Peyer's patch (tissue), 4 donors: ENCODE results near the gene NR6A1. TPM values are rescaled to one million over a fixed set of nuclear protein-coding genes. Genes with fewer than 3 reads are reported as not detected.

Experiments used
- DNase-seq, 3 donors: peaks; one replicate each; pipeline ENCODE4 v3.0.0-alpha.2; 2017 to 2019
- H3K27ac ChIP-seq, 4 donors: fragments of 200-600 bp; sonication (generic); one replicate each; pipeline ENCODE4 v1.5.1; 2016 to 2019
- H3K27me3 ChIP-seq, 2 donors: fragments of 200-600 bp; sonication (generic); one replicate each; pipeline ENCODE4 v1.5.1; 2019
- H3K36me3 ChIP-seq, 3 donors: fragments of 200-600 bp; sonication (generic); one replicate each; pipeline ENCODE4 v1.5.1; 2016 to 2019
- H3K4me1 ChIP-seq, 4 donors: fragments of 200-600 bp; sonication (generic); one replicate each; pipeline ENCODE4 v1.5.1; 2016 to 2019
- H3K4me3 ChIP-seq, 4 donors: fragments of 200-600 bp; sonication (generic); 1 replicate in 3 of 4; 2 replicates in 1 of 4; pipeline ENCODE4 v1.5.1; 2016 to 2019; ENCODE audit warnings: mild to moderate bottlenecking in 1 of 4
- H3K9me3 ChIP-seq, 4 donors: fragments of 200-600 bp; sonication (generic); one replicate each; pipeline ENCODE4 v1.5.1; 2016 to 2019; ENCODE audit warnings: mild to moderate bottlenecking in 1 of 4
- POLR2A ChIP-seq, 2 donors: fragments of 450-650 bp; IDR thresholded peaks; one replicate each; pipeline ENCODE4 v1.5.1; 2017; ENCODE audit warnings: antibody characterized with exemption in 2 of 2, mild to moderate bottlenecking in 2 of 2, moderate library complexity in 2 of 2
- total RNA-seq, 4 donors: library from RNA; depleted of rRNA; stranded (reverse); fragments of >200 nt; gene quantifications; one replicate each; pipeline ENCODE4 v1.1.0, GENCODE V29; 2016
- TF ChIP-seq, protein P1 (sequence below), 6 experiments: fragments of 450-650 bp in 4 of 6; fragments of 200-600 bp in 2 of 6; sonication (generic) in 1 of 6; IDR thresholded peaks; one replicate each; pipeline ENCODE4 v1.5.1; 2017 to 2019; ENCODE audit warnings: antibody characterized with exemption in 6 of 6, mild to moderate bottlenecking in 3 of 6, moderate library complexity in 1 of 6

Gene NR6A1
- total RNA-seq, 4 donors from 2014 or later: 10.7 to 43.0 (median 28.1) TPM

GRCh38 chr9:124518116-124518515 is 253.0 kb downstream of the NR6A1 start:
- no peaks in the 10 kb centered on the region for H3K4me1 ChIP-seq
- no peaks in the 10 kb centered on the region for H3K9me3 ChIP-seq
- no peaks in the 10 kb centered on the region for H3K36me3 ChIP-seq
- no peak overlapping the region for H3K27ac ChIP-seq
- TF ChIP-seq, protein P1, sequence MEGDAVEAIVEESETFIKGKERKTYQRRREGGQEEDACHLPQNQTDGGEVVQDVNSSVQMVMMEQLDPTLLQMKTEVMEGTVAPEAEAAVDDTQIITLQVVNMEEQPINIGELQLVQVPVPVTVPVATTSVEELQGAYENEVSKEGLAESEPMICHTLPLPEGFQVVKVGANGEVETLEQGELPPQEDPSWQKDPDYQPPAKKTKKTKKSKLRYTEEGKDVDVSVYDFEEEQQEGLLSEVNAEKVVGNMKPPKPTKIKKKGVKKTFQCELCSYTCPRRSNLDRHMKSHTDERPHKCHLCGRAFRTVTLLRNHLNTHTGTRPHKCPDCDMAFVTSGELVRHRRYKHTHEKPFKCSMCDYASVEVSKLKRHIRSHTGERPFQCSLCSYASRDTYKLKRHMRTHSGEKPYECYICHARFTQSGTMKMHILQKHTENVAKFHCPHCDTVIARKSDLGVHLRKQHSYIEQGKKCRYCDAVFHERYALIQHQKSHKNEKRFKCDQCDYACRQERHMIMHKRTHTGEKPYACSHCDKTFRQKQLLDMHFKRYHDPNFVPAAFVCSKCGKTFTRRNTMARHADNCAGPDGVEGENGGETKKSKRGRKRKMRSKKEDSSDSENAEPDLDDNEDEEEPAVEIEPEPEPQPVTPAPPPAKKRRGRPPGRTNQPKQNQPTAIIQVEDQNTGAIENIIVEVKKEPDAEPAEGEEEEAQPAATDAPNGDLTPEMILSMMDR (IDR thresholded peaks at IDR 0.05): no peak
- no peak for TF ChIP-seq POLR2A (IDR thresholded peaks at IDR 0.05)
- H3K4me3 ChIP-seq: no peak overlapping the region
- no peaks in the 10 kb centered on the region for H3K27me3 ChIP-seq
- no peak for DNase-seq

DNA sequence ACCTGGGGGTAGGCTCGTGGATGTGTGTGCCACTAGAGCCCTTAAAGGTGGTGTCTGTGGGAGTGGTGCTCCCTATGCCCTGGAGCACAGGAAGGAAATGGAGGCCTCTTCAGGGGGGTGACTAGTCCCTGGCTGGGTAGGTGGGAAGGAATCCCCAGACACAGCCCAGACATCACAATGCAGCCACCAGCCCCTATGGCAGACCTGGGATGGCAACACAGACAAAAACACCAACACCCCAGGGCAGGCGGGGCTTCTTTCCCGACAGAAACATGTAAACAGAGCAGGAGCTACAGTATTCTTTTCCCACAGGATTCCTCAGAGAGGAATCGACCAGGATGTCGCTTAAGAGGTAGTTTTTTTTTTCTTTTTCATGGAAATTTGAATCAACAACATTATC is 253.5 kb downstream of the NR6A1 start:
- no peaks in the 10 kb centered on the region for H3K4me1 ChIP-seq
- no peak for DNase-seq
- no peaks in the 10 kb centered on the region for H3K9me3 ChIP-seq
- TF ChIP-seq, protein P1 (IDR thresholded peaks at IDR 0.05): no peak
- no peak for TF ChIP-seq POLR2A (IDR thresholded peaks at IDR 0.05)
- no peak overlapping the region for H3K27ac ChIP-seq
- H3K27me3 ChIP-seq: no peaks in the 10 kb centered on the region
- H3K4me3 ChIP-seq: no peak overlapping the region
- no peaks in the 10 kb centered on the region for H3K36me3 ChIP-seq

- no peak overlapping the region for H3K4me3 ChIP-seq
- DNase-seq: no peak
- no peaks in the 10 kb centered on the region for H3K9me3 ChIP-seq
- no peaks in the 10 kb centered on the region for H3K27me3 ChIP-seq
- no peaks in the 10 kb centered on the region for H3K36me3 ChIP-seq
- no peak for TF ChIP-seq POLR2A (IDR thresholded peaks at IDR 0.05)
- TF ChIP-seq, protein P1 (IDR thresholded peaks at IDR 0.05): no peak
- H3K27ac ChIP-seq: no peak overlapping the region
- no peaks in the 10 kb centered on the region for H3K4me1 ChIP-seq
These were observed 256.2 kb downstream of the NR6A1 start for GRCh38 chr9:124514874-124515273.

GRCh38 chr9:124514125-124514524 is 257.0 kb downstream of the NR6A1 start:
- no peaks in the 10 kb centered on the region for H3K36me3 ChIP-seq
- no peaks in the 10 kb centered on the region for H3K27me3 ChIP-seq
- no peak for DNase-seq
- H3K4me3 ChIP-seq: no peak overlapping the region
- TF ChIP-seq POLR2A (IDR thresholded peaks at IDR 0.05): no peak
- H3K27ac ChIP-seq: no peak overlapping the region
- no peaks in the 10 kb centered on the region for H3K4me1 ChIP-seq
- no peaks in the 10 kb centered on the region for H3K9me3 ChIP-seq

DNA sequence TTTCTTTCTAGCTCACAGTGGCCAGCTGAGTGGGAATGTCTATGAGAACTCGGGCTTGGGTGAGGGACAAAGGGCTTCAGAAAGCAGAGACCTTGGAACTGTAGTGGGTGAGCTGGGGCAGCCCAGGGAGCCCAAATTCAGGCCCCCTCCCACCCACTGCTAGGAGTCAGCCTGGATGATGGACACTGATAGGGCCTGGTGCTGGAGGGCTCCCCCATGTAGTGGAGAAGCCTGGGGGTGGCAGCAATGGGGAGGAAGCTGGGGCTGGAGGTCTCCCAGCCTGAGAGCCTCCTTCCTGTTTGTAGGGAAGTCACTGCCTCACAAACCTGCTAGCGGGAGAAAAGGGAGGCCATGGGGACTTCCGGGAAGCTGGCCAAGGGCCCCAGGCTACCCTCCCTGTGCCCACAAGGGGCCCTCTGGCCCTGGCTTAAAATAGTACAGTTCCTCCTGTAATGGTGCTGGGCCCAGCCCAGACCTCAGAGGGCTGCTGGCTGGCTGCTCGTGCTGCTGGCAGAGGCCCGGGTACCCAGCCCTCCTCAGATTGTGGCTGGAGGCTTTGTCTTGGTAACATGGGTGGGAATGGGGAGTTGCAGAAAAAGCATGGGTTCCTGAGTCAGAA is 257.6 kb downstream of the NR6A1 start:
- Histone ChIP-seq H3K4me3 (no peak overlapping the region), H3K4me1 (no peaks in the 10 kb centered on the region), H3K9me3 (no peaks in the 10 kb centered on the region), H3K36me3 (no peaks in the 10 kb centered on the region), H3K27me3 (no peaks in the 10 kb centered on the region), H3K27ac (no peak overlapping the region)
- DNase-seq: no peak
- no peak for TF ChIP-seq POLR2A (IDR thresholded peaks at IDR 0.05)
- TF ChIP-seq, protein P1 (IDR thresholded peaks at IDR 0.05): no peak

GRCh38 chr9:124512806-124513204 is 258.3 kb downstream of the NR6A1 start:
- TF ChIP-seq POLR2A (IDR thresholded peaks at IDR 0.05): no peak
- TF ChIP-seq, protein P1 (IDR thresholded peaks at IDR 0.05): no peak
- no peaks in the 10 kb centered on the region for H3K36me3 ChIP-seq
- H3K27ac ChIP-seq: no peak overlapping the region
- no peaks in the 10 kb centered on the region for H3K9me3 ChIP-seq
- no peaks in the 10 kb centered on the region for H3K4me1 ChIP-seq
- no peak for DNase-seq
- no peak overlapping the region for H3K4me3 ChIP-seq
- H3K27me3 ChIP-seq: no peaks in the 10 kb centered on the region
